ENCODE measurements around the gene CUEDC1. TPM values are rescaled to one million over a fixed set of nuclear protein-coding genes. Genes with fewer than 3 reads are reported as not detected.

CUEDC1 gene
- total RNA-seq = 10 to 100 TPM; 33.0 to 44.9 TPM

- intact Hi-C loops (cut with DNase I) = loop anchor here (2.0 kb wide), 1 partner anchor 63 kb away; no protein-coding TSS in a partner anchor
- Histone ChIP-seq H3K27me3 (replicated peaks; ENCODE audit: insufficient read depth) (no peaks in the 10 kb centered on the region), H3K4me1 (replicated peaks) (peaks cover 3% of the 10 kb centered on the region), H3K4me3 (peak within 1 kb of the TSS; percentile 93 to 94), H3K9me3 (no peaks in the 10 kb centered on the region), H3K36me3 (no peaks in the 10 kb centered on the region), H3K27ac (peak within 1 kb of the TSS; percentile 96 to 97)
- TF ChIP-seq CTCF (IDR thresholded peaks at IDR 0.05) (peak in 2 of 4 experiments; percentile 26 to 48), POLR2A (IDR thresholded peaks at IDR 0.05) (no peak)
- WGBS = under 1% methylated on average over 66 of the region's 79 CpGs
- DNase-seq (ENCODE audit: low spot score) = peak; percentile 67
Measured at GRCh38 chr17:57955183-57955931, at the start of gene CUEDC1. TSS of gene CUEDC1 (minus strand) at chr17:57955412. CDS start at chr17:57885564, 69,848 bp downstream.

- Histone ChIP-seq H3K27me3 (replicated peaks; ENCODE audit: insufficient read depth) (no peaks in the 10 kb centered on the region), H3K4me1 (replicated peaks) (peaks cover 25% of the 10 kb centered on the region), H3K4me3 (no peak overlapping the region), H3K9me3 (no peaks in the 10 kb centered on the region), H3K27ac (no peak overlapping the region), H3K36me3 (peaks cover 3 to 8% of the 10 kb centered on the region in 2 donors)
- intact Hi-C loops (cut with DNase I) = loop anchor here (10.0 kb wide), 2 partner anchors 111 to 879 kb away; no protein-coding TSS in a partner anchor
- 62% methylated on average over 3 of the region's 3 CpGs for WGBS
- DNase-seq (ENCODE audit: low spot score) = no peak
- TF ChIP-seq POLR2AphosphoS5 (IDR thresholded peaks at IDR 0.05) = no peak
- TF ChIP-seq POLR2A (IDR thresholded peaks at IDR 0.05) = no peak
- TF ChIP-seq CTCF (IDR thresholded peaks at IDR 0.05) = no peak
Measured at GRCh38 chr17:58004060-58004459, 48.8 kb upstream of the CUEDC1 start.

GRCh38 chr17:58002973-58003372 lies 47.8 kb upstream of the CUEDC1 start:
- Histone ChIP-seq H3K27ac (no peak overlapping the region), H3K4me3 (no peak overlapping the region), H3K9me3 (no peaks in the 10 kb centered on the region), H3K4me1 (replicated peaks) (peaks cover 25% of the 10 kb centered on the region), H3K36me3 (peaks cover 3 to 8% of the 10 kb centered on the region in 2 donors), H3K27me3 (replicated peaks; ENCODE audit: insufficient read depth) (no peaks in the 10 kb centered on the region)
- 83% methylated on average over 2 of the region's 2 CpGs for WGBS
- no peak for TF ChIP-seq POLR2A (IDR thresholded peaks at IDR 0.05)
- intact Hi-C loops (cut with DNase I) = loop anchor here (10.0 kb wide), 2 partner anchors 112 to 878 kb away; no protein-coding TSS in a partner anchor
- no peak for DNase-seq (ENCODE audit: low spot score)

GRCh38 chr17:58002154-58002948 lies 47.1 kb upstream of the CUEDC1 start:
- DNase-seq (ENCODE audit: low spot score) = no peak
- Histone ChIP-seq H3K36me3 (peaks cover 3 to 8% of the 10 kb centered on the region in 2 donors), H3K27me3 (replicated peaks; ENCODE audit: insufficient read depth) (no peaks in the 10 kb centered on the region), H3K4me1 (replicated peaks) (peaks cover 25% of the 10 kb centered on the region), H3K4me3 (no peak overlapping the region), H3K9me3 (no peaks in the 10 kb centered on the region), H3K27ac (no peak overlapping the region)
- intact Hi-C loops (cut with DNase I) = loop anchor here (10.0 kb wide), 2 partner anchors 112 to 878 kb away; no protein-coding TSS in a partner anchor
- 62% methylated on average over 4 of the region's 4 CpGs for WGBS
- TF ChIP-seq POLR2A (IDR thresholded peaks at IDR 0.05) (no peak), CTCF (IDR thresholded peaks at IDR 0.05) (no peak), POLR2AphosphoS5 (IDR thresholded peaks at IDR 0.05) (no peak)

GRCh38 chr17:58001461-58002124 lies 46.4 kb upstream of the CUEDC1 start:
- Histone ChIP-seq H3K36me3 (peaks cover 3 to 8% of the 10 kb centered on the region in 2 donors), H3K9me3 (no peaks in the 10 kb centered on the region), H3K27me3 (replicated peaks; ENCODE audit: insufficient read depth) (no peaks in the 10 kb centered on the region), H3K4me3 (no peak overlapping the region), H3K4me1 (replicated peaks) (peaks cover 25% of the 10 kb centered on the region), H3K27ac (no peak overlapping the region)
- 56% methylated on average over 1 of the region's 1 CpG for WGBS
- intact Hi-C loops (cut with DNase I) = loop anchor here (10.0 kb wide), 2 partner anchors 113 to 877 kb away; no protein-coding TSS in a partner anchor
- TF ChIP-seq CTCF (IDR thresholded peaks at IDR 0.05) = no peak
- TF ChIP-seq POLR2AphosphoS5 (IDR thresholded peaks at IDR 0.05) = no peak
- TF ChIP-seq POLR2A (IDR thresholded peaks at IDR 0.05) = no peak
- no peak for DNase-seq (ENCODE audit: low spot score)

Data from prostate gland (tissue), 2 donors.